MM.1S (cell line): ENCODE data around the gene CCDC40.

Source experiments
- DNase-seq: peaks from one replicate; pipeline ENCODE4 v3.0.0-alpha.2; 2015
- H2AFZ ChIP-seq: fragments of 300-600 bp; sonication (generic); 2 replicates; pipeline ENCODE4 v1.6.0; 2016; ENCODE audit warnings: antibody characterized with exemption, low read length
- H3F3A ChIP-seq: fragments of 300-600 bp; sonication (generic); 2 replicates; pipeline ENCODE4 v1.6.1; 2016; ENCODE audit warnings: mild to moderate bottlenecking, antibody characterized with exemption, low read length, moderate library complexity, mixed read lengths; ENCODE audit not compliant: insufficient read depth
- H3K27ac ChIP-seq: fragments of 300-600 bp; sonication (generic); 2 replicates; pipeline ENCODE4 v1.5.1; 2016; ENCODE audit warnings: mild to moderate bottlenecking, low read length
- H3K27me3 ChIP-seq: fragments of 300-600 bp; sonication (generic); replicated peaks from 2 replicates; pipeline ENCODE4 v1.6.0; 2016; ENCODE audit warnings: low read length; ENCODE audit not compliant: insufficient read depth
- H3K36me3 ChIP-seq: fragments of 300-600 bp; sonication (generic); replicated peaks from 2 replicates; pipeline ENCODE4 v1.6.1; 2016; ENCODE audit warnings: mild to moderate bottlenecking, low read length, mixed read lengths; ENCODE audit not compliant: insufficient read depth
- H3K4me1 ChIP-seq: fragments of 300-600 bp; sonication (generic); 2 replicates; pipeline ENCODE4 v1.6.1; 2016; ENCODE audit warnings: low read length, mixed read lengths
- H3K4me2 ChIP-seq: fragments of 300-600 bp; sonication (generic); 2 replicates; pipeline ENCODE4 v1.6.0; 2016; ENCODE audit warnings: low read depth, low read length
- H3K4me3 ChIP-seq: fragments of 300-600 bp; sonication (generic); 2 replicates; pipeline ENCODE4 v1.5.1; 2016; ENCODE audit warnings: low read length, mixed read lengths
- H3K79me2 ChIP-seq: fragments of 300-600 bp; sonication (generic); 2 replicates; pipeline ENCODE4 v1.6.1; 2016; ENCODE audit warnings: mixed run types, low read length, mixed read lengths
- H3K9ac ChIP-seq: fragments of 300-600 bp; sonication (generic); 2 replicates; pipeline ENCODE4 v1.6.1; 2016; ENCODE audit warnings: low read length, mixed read lengths
- H3K9me2 ChIP-seq: fragments of 300-600 bp; sonication (generic); replicated peaks from 2 replicates; pipeline ENCODE4 v1.6.1; 2016; ENCODE audit warnings: mild to moderate bottlenecking, low read length, mixed read lengths; ENCODE audit not compliant: insufficient read depth
- H3K9me3 ChIP-seq: fragments of 300-600 bp; sonication (generic); replicated peaks from 2 replicates; pipeline ENCODE4 v1.6.1; 2016; ENCODE audit warnings: mild to moderate bottlenecking, low read length, mixed read lengths; ENCODE audit not compliant: insufficient read depth
- H4K20me1 ChIP-seq: fragments of 300-600 bp; sonication (generic); 2 replicates; pipeline ENCODE4 v1.6.1; 2016; ENCODE audit warnings: mild to moderate bottlenecking, low read length, moderate library complexity, mixed read lengths; ENCODE audit not compliant: insufficient read depth
- CTCF ChIP-seq: fragments of 300-600 bp; sonication (generic); IDR thresholded peaks from 2 replicates; pipeline ENCODE4 v1.5.1; 2016; ENCODE audit warnings: antibody characterized with exemption, low read length, mixed read lengths
- EZH2 ChIP-seq: fragments of 300-600 bp; sonication (generic); optimal IDR thresholded peaks from 2 replicates; pipeline ENCODE3; 2017; ENCODE audit warnings: low read depth, mild to moderate bottlenecking, antibody characterized with exemption, low read length, mixed read lengths
- EZH2phosphoT487 ChIP-seq: fragments of 300-600 bp; sonication (generic); IDR thresholded peaks from 2 replicates; pipeline ENCODE4 v1.6.1; 2018; ENCODE audit warnings: antibody characterized with exemption, low read length

CCDC40 gene

GRCh38 chr17:80119271-80119791 is 82.9 kb downstream of the CCDC40 start:
- H3K4me3 ChIP-seq = no peak overlapping the region
- no peaks in the 10 kb centered on the region for H3K79me2 ChIP-seq
- no peaks in the 10 kb centered on the region for H3K36me3 ChIP-seq
- no peaks in the 10 kb centered on the region for H3K4me1 ChIP-seq
- H3K9me3 ChIP-seq = no peaks in the 10 kb centered on the region
- H3K27ac ChIP-seq = no peak overlapping the region
- TF ChIP-seq CTCF (no peak), EZH2phosphoT487 (no peak), EZH2 (no peak)
- H3K27me3 ChIP-seq = peaks cover 73% of the 10 kb centered on the region
- no peak for DNase-seq
- H3F3A ChIP-seq = no peaks in the 10 kb centered on the region
- no peak overlapping the region for H3K4me2 ChIP-seq
- no peak overlapping the region for H3K9ac ChIP-seq
- H2AFZ ChIP-seq = no peak overlapping the region
- no peaks in the 10 kb centered on the region for H3K9me2 ChIP-seq
- H4K20me1 ChIP-seq = no peaks in the 10 kb centered on the region

DNA sequence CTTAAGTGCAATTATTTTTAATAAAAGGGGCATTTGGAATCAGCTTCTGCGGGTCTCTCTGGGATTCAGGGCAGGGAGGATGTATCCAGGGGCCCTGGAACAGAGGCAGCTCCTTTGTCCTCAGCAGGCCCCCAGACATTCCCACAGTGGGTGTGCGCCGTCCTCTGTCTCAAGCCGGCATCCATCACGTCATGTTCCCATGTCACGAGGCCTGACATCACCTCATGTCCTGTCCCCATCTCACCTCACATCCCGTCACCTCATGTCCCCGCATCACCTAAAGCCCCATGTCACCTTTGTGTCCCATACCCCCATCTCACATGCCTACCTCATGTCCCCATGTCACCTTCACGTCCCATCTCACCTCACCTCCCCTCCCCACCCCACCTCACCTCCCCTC is 83.4 kb downstream of the CCDC40 start:
- Histone ChIP-seq H3K36me3 (no peaks in the 10 kb centered on the region), H2AFZ (no peak overlapping the region), H3K9me2 (no peaks in the 10 kb centered on the region), H3F3A (no peaks in the 10 kb centered on the region), H3K4me3 (no peak overlapping the region), H3K4me1 (no peaks in the 10 kb centered on the region), H3K27ac (no peak overlapping the region), H3K4me2 (no peak overlapping the region), H3K79me2 (no peaks in the 10 kb centered on the region), H3K27me3 (peaks cover 73% of the 10 kb centered on the region), H3K9ac (no peak overlapping the region), H3K9me3 (no peaks in the 10 kb centered on the region), H4K20me1 (no peaks in the 10 kb centered on the region)
- TF ChIP-seq EZH2 (no peak), CTCF (no peak)
- no peak for DNase-seq

DNA sequence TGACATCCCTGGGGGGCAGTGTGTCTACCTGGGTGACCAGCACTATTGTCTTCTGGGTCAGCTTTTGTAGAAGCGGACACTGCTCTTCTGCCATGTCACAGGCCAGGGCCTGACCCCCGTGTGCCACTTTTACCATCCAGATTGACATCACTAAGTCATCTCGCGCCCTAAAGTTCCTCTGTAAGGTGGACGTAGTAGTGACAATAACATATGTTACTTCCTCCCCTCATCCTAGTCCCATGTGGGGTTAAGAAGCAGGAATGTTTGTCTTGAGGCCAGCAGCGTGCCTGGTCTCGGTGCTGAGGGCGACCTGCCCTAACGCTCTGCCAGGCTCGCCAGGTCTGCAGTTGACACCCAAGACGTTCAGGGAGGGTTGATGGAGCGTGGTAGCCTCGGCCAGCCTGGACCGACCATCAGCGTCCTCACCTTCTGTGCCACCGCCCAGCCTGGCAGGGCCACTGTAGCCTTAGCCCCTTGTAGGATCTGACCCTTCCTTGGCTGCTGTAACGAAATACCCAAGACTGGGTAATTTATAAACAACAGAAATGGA is 85.7 kb downstream of the CCDC40 start:
- H3K4me3 ChIP-seq = no peak overlapping the region
- H3K9me3 ChIP-seq = no peaks in the 10 kb centered on the region
- H3K4me2 ChIP-seq = no peak overlapping the region
- no peaks in the 10 kb centered on the region for H3K9me2 ChIP-seq
- H3F3A ChIP-seq = no peaks in the 10 kb centered on the region
- no peaks in the 10 kb centered on the region for H3K4me1 ChIP-seq
- H3K36me3 ChIP-seq = no peaks in the 10 kb centered on the region
- no peak overlapping the region for H3K27ac ChIP-seq
- H3K79me2 ChIP-seq = no peaks in the 10 kb centered on the region
- peaks cover 64% of the 10 kb centered on the region for H3K27me3 ChIP-seq
- no peak for DNase-seq
- no peak overlapping the region for H2AFZ ChIP-seq
- no peak overlapping the region for H3K9ac ChIP-seq
- TF ChIP-seq EZH2phosphoT487 = no peak
- no peak for TF ChIP-seq CTCF
- TF ChIP-seq EZH2 = no peak
- H4K20me1 ChIP-seq = no peaks in the 10 kb centered on the region
